H9 (cell line): ENCODE measurements around the gene THBS4. TPM values are rescaled to one million over a fixed set of nuclear protein-coding genes. Genes with fewer than 3 reads are reported as not detected.

Experiments used
- DNase-seq: peaks from one replicate; pipeline ENCODE4 v3.0.0-alpha.2; 2017
- H2AFZ ChIP-seq: one replicate; pipeline ENCODE4 v1.6.1; 2013; ENCODE audit warnings: mild to moderate bottlenecking, low read length, control low read depth, moderate library complexity
- H2AK5ac ChIP-seq: 2 replicates; pipeline ENCODE4 v1.6.1; 2013; ENCODE audit warnings: low read length, control low read depth, mixed read lengths; ENCODE audit not compliant: insufficient read length
- H2BK120ac ChIP-seq: one replicate; pipeline ENCODE4 v1.6.1; 2013; ENCODE audit warnings: low read depth, mild to moderate bottlenecking, low read length, control low read depth, inconsistent platforms; ENCODE audit not compliant: poor library complexity, severe bottlenecking
- H2BK12ac ChIP-seq: 2 replicates; pipeline ENCODE4 v1.6.1; 2013; ENCODE audit warnings: low read length, control low read depth, mixed read lengths, low read depth; ENCODE audit not compliant: insufficient read length
- H2BK15ac ChIP-seq: 2 replicates; pipeline ENCODE4 v1.6.1; 2013; ENCODE audit warnings: low read depth, low read length, control low read depth
- H2BK20ac ChIP-seq: one replicate; pipeline ENCODE4 v1.6.1; 2013; ENCODE audit warnings: low read depth, mild to moderate bottlenecking, low read length, control low read depth, inconsistent platforms; ENCODE audit not compliant: poor library complexity, severe bottlenecking
- H2BK5ac ChIP-seq: 2 replicates; pipeline ENCODE4 v1.6.1; 2013; ENCODE audit warnings: low read length, control low read depth, mixed read lengths; ENCODE audit not compliant: insufficient read length
- H3K14ac ChIP-seq: 2 replicates; pipeline ENCODE4 v1.6.1; 2013; ENCODE audit warnings: low read length, control low read depth; ENCODE audit not compliant: insufficient read depth
- H3K18ac ChIP-seq: 2 replicates; pipeline ENCODE4 v1.6.1; 2013; ENCODE audit warnings: low read depth, mild to moderate bottlenecking, mixed read lengths, low read length, control low read depth; ENCODE audit not compliant: insufficient read length
- H3K23ac ChIP-seq: 2 replicates; pipeline ENCODE4 v1.6.1; 2013; ENCODE audit warnings: low read length, control low read depth, mixed read lengths, low read depth; ENCODE audit not compliant: insufficient read length
- H3K23me2 ChIP-seq: 2 replicates; pipeline ENCODE4 v1.6.1; 2013; ENCODE audit warnings: low read depth, mild to moderate bottlenecking, mixed read lengths, low read length, control low read depth; ENCODE audit not compliant: insufficient read length, poor library complexity, severe bottlenecking
- H3K27ac ChIP-seq: 2 replicates; pipeline ENCODE4 v1.5.1; 2013; ENCODE audit warnings: low read length, control low read depth, mixed read lengths, low read depth; ENCODE audit not compliant: insufficient read length
- H3K27me3 ChIP-seq: 2 replicates; pipeline ENCODE4 v1.6.1; 2013; ENCODE audit warnings: low read length, control low read depth, inconsistent platforms; ENCODE audit not compliant: insufficient read depth
- H3K4ac ChIP-seq: 2 replicates; pipeline ENCODE4 v1.6.1; 2013; ENCODE audit warnings: low read depth, mild to moderate bottlenecking, control low read depth, inconsistent platforms, low read length, moderate library complexity
- H3K4me1 ChIP-seq: 2 replicates; pipeline ENCODE4 v1.6.1; 2013; ENCODE audit warnings: low read length, control low read depth, inconsistent platforms; ENCODE audit not compliant: insufficient read depth
- H3K4me2 ChIP-seq: 2 replicates; pipeline ENCODE4 v1.6.1; 2013; ENCODE audit warnings: low read length, control low read depth, mixed read lengths; ENCODE audit not compliant: insufficient read length, insufficient read depth
- H3K56ac ChIP-seq: 2 replicates; pipeline ENCODE4 v1.6.1; 2013; ENCODE audit warnings: low read depth, mild to moderate bottlenecking, mixed read lengths, low read length, control low read depth; ENCODE audit not compliant: insufficient read length
- H3K79me1 ChIP-seq: 2 replicates; pipeline ENCODE4 v1.6.1; 2013; ENCODE audit warnings: low read depth, mild to moderate bottlenecking, moderate library complexity, low read length, control low read depth, inconsistent platforms; ENCODE audit not compliant: insufficient read depth, poor library complexity, severe bottlenecking
- H3K79me2 ChIP-seq: 2 replicates; pipeline ENCODE4 v1.6.1; 2013; ENCODE audit warnings: low read length, control low read depth, inconsistent platforms; ENCODE audit not compliant: insufficient read depth
- H3K9ac ChIP-seq: 2 replicates; pipeline ENCODE4 v1.6.1; 2013; ENCODE audit warnings: low read length, control low read depth, mixed read lengths; ENCODE audit not compliant: insufficient read length; ENCODE audit errors: extremely low read depth
- H3K9me3 ChIP-seq: one replicate; pipeline ENCODE4 v1.6.1; 2013; ENCODE audit warnings: low read depth, low read length, inconsistent platforms; ENCODE audit not compliant: control insufficient read depth
- H3T11ph ChIP-seq: one replicate; pipeline ENCODE4 v1.6.1; 2013; ENCODE audit warnings: mild to moderate bottlenecking, low read length, control low read depth, inconsistent platforms
- H4K20me1 ChIP-seq: one replicate; pipeline ENCODE4 v1.6.1; 2013; ENCODE audit not compliant: control insufficient read depth, insufficient read length, insufficient read depth
- H4K5ac ChIP-seq: 2 replicates; pipeline ENCODE4 v1.6.1; 2013; ENCODE audit warnings: low read depth, mild to moderate bottlenecking, mixed read lengths, low read length, control low read depth; ENCODE audit not compliant: insufficient read length
- H4K8ac ChIP-seq: replicated peaks from 2 replicates; pipeline ENCODE4 v1.6.1; 2013; ENCODE audit warnings: low read length, control low read depth, mixed read lengths, low read depth; ENCODE audit not compliant: insufficient read length
- H4K91ac ChIP-seq: 2 replicates; pipeline ENCODE4 v1.6.1; 2013; ENCODE audit warnings: low read depth, mild to moderate bottlenecking, moderate library complexity, mixed read lengths, low read length, control low read depth; ENCODE audit not compliant: insufficient read length
- H3K27ac Mint-ChIP-seq, 3 experiments: 2 replicates in 2 of 3; 3 replicates in 1 of 3; pipeline ENCODE4 v1.8.0; 2020 to 2021; ENCODE audit warnings: mixed read lengths in 3 of 3, mild to moderate bottlenecking in 1 of 3, moderate library complexity in 1 of 3
- H3K27me3 Mint-ChIP-seq: 2 replicates; pipeline ENCODE4 v1.8.0; 2021; ENCODE audit warnings: low read depth, mild to moderate bottlenecking, moderate library complexity, mixed read lengths
- H3K36me3 Mint-ChIP-seq, 3 experiments: 2 replicates in 2 of 3; 3 replicates in 1 of 3; pipeline ENCODE4 v1.8.0; 2020 to 2021; ENCODE audit warnings: low read depth in 3 of 3, mixed read lengths in 3 of 3; ENCODE audit not compliant: insufficient read depth in 1 of 3
- H3K4me1 Mint-ChIP-seq, 2 experiments: 2 replicates each; pipeline ENCODE4 v1.8.0; 2020; ENCODE audit warnings: mixed read lengths in 2 of 2
- H3K4me3 Mint-ChIP-seq, 2 experiments: 2 replicates in 1 of 2; 3 replicates in 1 of 2; pipeline ENCODE4 v1.8.0; 2020 to 2021; ENCODE audit warnings: mild to moderate bottlenecking in 2 of 2, mixed read lengths in 2 of 2, moderate library complexity in 1 of 2
- H3K9me3 Mint-ChIP-seq, 2 experiments: 2 replicates in 1 of 2; 3 replicates in 1 of 2; pipeline ENCODE4 v1.8.0; 2020; ENCODE audit warnings: mild to moderate bottlenecking in 2 of 2, mixed read lengths in 2 of 2, moderate library complexity in 1 of 2
- CTCF ChIP-seq: fragments of 200-600 bp; sonication (generic); conservative IDR thresholded peaks from 3 replicates; pipeline ENCODE4 v1.8.0; 2021; ENCODE audit warnings: antibody characterized with exemption, mild to moderate bottlenecking
- WGBS: extraction: QIAGEN DNeasy Blood & Tissue Kit; methylation state at CpG from one replicate; pipeline ENCODE4 v1.1.7; 2013; ENCODE audit warnings: missing lambda C conversion rate, low lambda C conversion rate, mixed read lengths; ENCODE audit not compliant: insufficient read length; ENCODE audit errors: extremely low coverage; 5-methylcytosine and 5-hydroxymethylcytosine counted together
- total RNA-seq: library from RNA; stranded (reverse); gene quantifications from 2 replicates; pipeline ENCODE4 v1.2.1, GENCODE V29; 2021

Gene THBS4
- total RNA-seq, 1 experiment from 2014 or later: 19.0 TPM

GRCh38 chr5:80124121-80124918, 89.2 kb downstream of the THBS4 start:
- TF ChIP-seq CTCF: no peak
- Histone ChIP-seq H3K4me1 (no peaks in the 10 kb centered on the region), H3K4ac (no peak overlapping the region), H2BK120ac (no peak overlapping the region), H2BK20ac (no peak overlapping the region), H3K4me2 (no peak overlapping the region), H2AFZ (no peak overlapping the region), H4K8ac (no peak overlapping the region), H4K5ac (no peak overlapping the region), H3K79me1 (no peaks in the 10 kb centered on the region), H3K9ac (no peak overlapping the region), H4K20me1 (no peaks in the 10 kb centered on the region), H2BK5ac (no peak overlapping the region), H4K91ac (no peak overlapping the region), H3K27ac (no peak overlapping the region), H3K23ac (no peak overlapping the region), H3K18ac (no peak overlapping the region), H2BK15ac (no peak overlapping the region), H3K23me2 (no peaks in the 10 kb centered on the region), H2BK12ac (no peak overlapping the region), H3K79me2 (no peaks in the 10 kb centered on the region), H3K14ac (no peak overlapping the region), H3T11ph (no peak overlapping the region), H3K9me3 (no peaks in the 10 kb centered on the region), H3K56ac (no peak overlapping the region), H2AK5ac (no peak overlapping the region), H3K27me3 (no peaks in the 10 kb centered on the region)
- H3K4me1 Mint-ChIP-seq: peaks cover 8 to 18% of the 10 kb centered on the region in 2 experiments
- H3K27me3 Mint-ChIP-seq: no peaks in the 10 kb centered on the region; the same call in 1 of the 2 replicates
- peaks cover 2 to 11% (median 4%) of the 10 kb centered on the region in 3 experiments; a peak in 6 of 7 replicates for H3K36me3 Mint-ChIP-seq
- DNase-seq: no peak
- H3K27ac Mint-ChIP-seq: no peak overlapping the region
- H3K9me3 Mint-ChIP-seq: peaks cover 0 to 4% of the 10 kb centered on the region in 2 experiments; a peak in 2 of 5 replicates
- no CpG with 5 or more reads among the region's 9 CpGs for WGBS
- H3K4me3 Mint-ChIP-seq: no peak overlapping the region
